Immature natural killer cell (primary cell): ENCODE data around the gene ITPKA. TPM values are rescaled to one million over a fixed set of nuclear protein-coding genes. Genes with fewer than 3 reads are reported as not detected.

Experiments
- DNase-seq, 3 donors: peaks; one replicate each; pipeline ENCODE4 v3.0.0; 2022; ENCODE audit warnings: mixed read lengths in 1 of 3
- H3K27ac Mint-ChIP-seq, 6 donors: one replicate each; pipeline ENCODE4 v1.8.0; 2020; ENCODE audit warnings: mixed read lengths in 6 of 6, mild to moderate bottlenecking in 5 of 6, inconsistent platforms in 4 of 6, moderate library complexity in 3 of 6
- H3K27me3 Mint-ChIP-seq, 3 donors: one replicate each; pipeline ENCODE4 v1.8.0; 2020 to 2021; ENCODE audit warnings: low read depth in 3 of 3, mild to moderate bottlenecking in 3 of 3, mixed read lengths in 3 of 3, moderate library complexity in 3 of 3, inconsistent platforms in 1 of 3
- H3K36me3 Mint-ChIP-seq, 3 donors: one replicate each; pipeline ENCODE4 v1.8.0; 2020; ENCODE audit warnings: mixed read lengths in 3 of 3, inconsistent platforms in 2 of 3, mild to moderate bottlenecking in 2 of 3
- H3K4me1 Mint-ChIP-seq, 2 donors: one replicate each; pipeline ENCODE4 v1.8.0; 2020; ENCODE audit warnings: inconsistent platforms in 2 of 2, mild to moderate bottlenecking in 2 of 2, mixed read lengths in 2 of 2, moderate library complexity in 1 of 2
- H3K4me3 Mint-ChIP-seq, 5 donors: one replicate each; pipeline ENCODE4 v1.8.0; 2020; ENCODE audit warnings: mild to moderate bottlenecking in 5 of 5, mixed read lengths in 5 of 5, inconsistent platforms in 3 of 5, moderate library complexity in 3 of 5
- H3K9me3 Mint-ChIP-seq, 6 donors: one replicate each; pipeline ENCODE4 v1.8.0; 2020; ENCODE audit warnings: mild to moderate bottlenecking in 6 of 6, mixed read lengths in 6 of 6, inconsistent platforms in 4 of 6, moderate library complexity in 3 of 6
- polyA plus RNA-seq, 3 donors: library from polyadenylated mRNA; unstranded; fragments of 300-500 nt; fragmentation: Illumina TruSeq; gene quantifications; one replicate each; pipeline ENCODE4 v1.2.3, GENCODE V29; 2021

ITPKA gene
- polyA plus RNA-seq, 3 donors from 2014 or later, result not detected

GRCh38 chr15:41494190-41494921, 682 bp downstream of the ITPKA start:
- Mint-ChIP-seq H3K4me3 (peak overlapping the region; percentile 70 to 80 (median 75)), H3K4me1 (peaks cover 7 to 9% of the 10 kb centered on the region in 2 donors), H3K27ac (no peak overlapping the region), H3K36me3 (peaks cover 0 to 4% (median 0%) of the 10 kb centered on the region in 3 donors), H3K27me3 (peaks cover 18 to 28% (median 23%) of the 10 kb centered on the region in 3 donors), H3K9me3 (peaks cover 0 to 2% (median 0%) of the 10 kb centered on the region in 6 donors)
- no peak for DNase-seq

- no peak for DNase-seq
- Mint-ChIP-seq H3K27ac (no peak overlapping the region), H3K4me3 (peak overlapping the region; percentile 53 to 74 (median 66)), H3K27me3 (peaks cover 24 to 29% (median 24%) of the 10 kb centered on the region in 3 donors), H3K4me1 (peaks cover 7 to 9% of the 10 kb centered on the region in 2 donors), H3K36me3 (peaks cover 0 to 3% (median 0%) of the 10 kb centered on the region in 3 donors), H3K9me3 (peaks cover 0 to 2% (median 0%) of the 10 kb centered on the region in 6 donors)
These were observed 1.5 kb downstream of the ITPKA start for GRCh38 chr15:41494922-41495735.

GRCh38 chr15:41495736-41496599, 2.3 kb downstream of the ITPKA start:
- H3K4me1 Mint-ChIP-seq, result peaks cover 8 to 10% of the 10 kb centered on the region in 2 donors
- H3K4me3 Mint-ChIP-seq, result peak overlapping the region in 2 of 5 donors; percentile 41 to 74
- DNase-seq, result no peak
- H3K27me3 Mint-ChIP-seq, result peaks cover 25 to 33% (median 28%) of the 10 kb centered on the region in 3 donors
- H3K36me3 Mint-ChIP-seq, result no peaks in the 10 kb centered on the region
- H3K27ac Mint-ChIP-seq, result no peak overlapping the region
- peaks cover 0 to 2% (median 0%) of the 10 kb centered on the region in 6 donors for H3K9me3 Mint-ChIP-seq

GRCh38 chr15:41498657-41499056, 5.0 kb downstream of the ITPKA start:
- H3K9me3 Mint-ChIP-seq, result peaks cover 0 to 2% (median 0%) of the 10 kb centered on the region in 6 donors
- DNase-seq, result no peak
- no peaks in the 10 kb centered on the region for H3K36me3 Mint-ChIP-seq
- peaks cover 15 to 34% (median 27%) of the 10 kb centered on the region in 3 donors for H3K27me3 Mint-ChIP-seq
- peak overlapping the region in 1 of 5 donors; percentile 9 for H3K4me3 Mint-ChIP-seq
- no peak overlapping the region for H3K27ac Mint-ChIP-seq
- peaks cover 21 to 25% of the 10 kb centered on the region in 2 donors for H3K4me1 Mint-ChIP-seq

- peak overlapping the region in 1 of 5 donors; percentile 18 for H3K4me3 Mint-ChIP-seq
These were observed 5.6 kb downstream of the ITPKA start for GRCh38 chr15:41499109-41499851.

GRCh38 chr15:41501191-41501917, 7.7 kb downstream of the ITPKA start:
- Mint-ChIP-seq H3K27me3 (peaks cover 15 to 33% (median 25%) of the 10 kb centered on the region in 3 donors), H3K9me3 (no peaks in the 10 kb centered on the region), H3K27ac (no peak overlapping the region), H3K4me3 (peak overlapping the region; percentile 71 to 81 (median 78)), H3K36me3 (no peaks in the 10 kb centered on the region), H3K4me1 (peaks cover 18 to 26% of the 10 kb centered on the region in 2 donors)
- DNase-seq, result no peak

More at GRCh38 chr15:41499109-41499851, 5.6 kb downstream of the ITPKA start:
- H3K4me1 Mint-ChIP-seq, result peaks cover 21 to 26% of the 10 kb centered on the region in 2 donors
- DNase-seq, result no peak
- peaks cover 0 to 2% (median 0%) of the 10 kb centered on the region in 6 donors for H3K9me3 Mint-ChIP-seq
- H3K27ac Mint-ChIP-seq, result no peak overlapping the region
- no peaks in the 10 kb centered on the region for H3K36me3 Mint-ChIP-seq
- H3K27me3 Mint-ChIP-seq, result peaks cover 15 to 34% (median 27%) of the 10 kb centered on the region in 3 donors

- H3K9me3 Mint-ChIP-seq, result no peaks in the 10 kb centered on the region
- peaks cover 11 to 31% (median 22%) of the 10 kb centered on the region in 3 donors for H3K27me3 Mint-ChIP-seq
- no peak overlapping the region for H3K27ac Mint-ChIP-seq
- no peak for DNase-seq
- H3K36me3 Mint-ChIP-seq, result no peaks in the 10 kb centered on the region
- peaks cover 18 to 26% of the 10 kb centered on the region in 2 donors for H3K4me1 Mint-ChIP-seq
- H3K4me3 Mint-ChIP-seq, result peak overlapping the region; percentile 62 to 81 (median 71)
These were observed 8.5 kb downstream of the ITPKA start for GRCh38 chr15:41501931-41502794.

GRCh38 chr15:41502795-41503668, 9.4 kb downstream of the ITPKA start:
- Mint-ChIP-seq H3K9me3 (no peaks in the 10 kb centered on the region), H3K27ac (no peak overlapping the region), H3K27me3 (peaks cover 11 to 23% (median 23%) of the 10 kb centered on the region in 3 donors)

GRCh38 chr15:41503669-41504010, 10.0 kb downstream of the ITPKA start:
- Mint-ChIP-seq H3K4me3 (peak overlapping the region; percentile 47 to 81 (median 71)), H3K27ac (no peak overlapping the region), H3K4me1 (peaks cover 18 to 26% of the 10 kb centered on the region in 2 donors), H3K9me3 (no peaks in the 10 kb centered on the region), H3K27me3 (peaks cover 11 to 20% (median 19%) of the 10 kb centered on the region in 3 donors), H3K36me3 (no peaks in the 10 kb centered on the region)
- DNase-seq, result no peak

More at GRCh38 chr15:41502795-41503668, 9.4 kb downstream of the ITPKA start:
- Mint-ChIP-seq H3K36me3 (no peaks in the 10 kb centered on the region), H3K4me1 (peaks cover 18 to 26% of the 10 kb centered on the region in 2 donors), H3K4me3 (peak overlapping the region; percentile 62 to 81 (median 71))
- no peak for DNase-seq

GRCh38 chr15:41504751-41505492, 11.2 kb downstream of the ITPKA start:
- Mint-ChIP-seq H3K4me3 (no peak overlapping the region), H3K4me1 (peaks cover 18 to 26% of the 10 kb centered on the region in 2 donors), H3K27me3 (peaks cover 11 to 14% (median 12%) of the 10 kb centered on the region in 3 donors), H3K9me3 (no peaks in the 10 kb centered on the region), H3K27ac (no peak overlapping the region), H3K36me3 (no peaks in the 10 kb centered on the region)
- no peak for DNase-seq
